ENCODE results near the gene CHRNB1.
"Not testable (repeated sequence)": the region's sequence is repeated elsewhere in the genome, so short reads cannot be mapped to it uniquely, and the experiment has no call there.

Gene CHRNB1

DNA sequence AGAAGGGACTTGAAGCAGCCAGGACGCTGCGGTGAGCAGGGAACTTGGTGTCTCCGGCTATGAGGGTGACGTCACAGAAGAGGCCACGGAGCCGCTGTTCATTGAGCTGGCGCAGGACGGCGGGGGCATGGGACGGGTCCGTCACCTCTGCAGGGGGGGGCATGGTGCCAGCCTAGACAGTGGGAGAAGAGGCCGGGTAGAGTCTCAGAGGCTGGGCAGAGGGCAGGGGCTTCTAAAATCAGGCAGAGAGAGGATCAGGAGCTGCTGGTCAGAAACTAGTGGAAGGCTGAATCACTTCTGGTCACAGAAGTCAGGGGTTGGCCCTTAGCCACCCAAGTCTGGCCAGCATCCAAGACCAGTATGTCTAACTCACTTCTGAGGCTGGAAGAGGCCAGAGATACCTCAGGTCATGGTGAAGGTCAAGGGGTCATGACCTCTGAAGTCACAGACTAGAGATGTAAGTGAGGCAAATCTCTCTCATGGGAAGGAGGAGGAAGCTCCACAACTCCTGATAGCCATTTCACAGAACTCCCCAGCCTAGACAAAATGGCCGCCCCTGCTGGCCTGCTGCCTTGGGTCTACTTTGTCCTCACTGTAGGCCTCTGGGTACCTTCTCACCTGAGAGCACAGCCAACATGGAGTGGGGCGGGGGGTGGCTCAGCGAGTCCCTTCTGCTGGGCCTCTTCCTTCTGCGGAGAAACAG lies 21.9 kb downstream of the CHRNB1 start:
- DNase-seq (ENCODE audit: low read depth in 2 of 2), result no peak

DNA sequence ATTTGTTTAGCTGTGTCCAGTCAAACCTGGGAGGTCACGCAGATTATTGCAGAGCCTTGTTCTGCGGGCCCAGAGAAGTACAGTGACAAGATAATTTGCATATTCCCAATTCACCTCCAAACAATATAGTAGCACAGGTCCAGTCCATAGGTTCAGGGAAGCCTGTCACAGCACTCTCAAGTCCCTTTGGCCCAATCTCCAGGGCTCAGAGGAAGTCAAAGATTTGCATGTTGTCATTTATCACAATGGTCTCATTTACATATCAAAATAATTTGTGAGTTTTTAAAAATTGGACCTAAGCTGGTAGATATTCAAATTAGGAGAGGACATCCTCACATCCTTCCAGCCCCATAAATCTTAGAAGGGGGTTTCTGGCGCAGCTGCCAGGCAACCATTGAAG lies 22.6 kb downstream of the CHRNB1 start:
- no peak for DNase-seq (ENCODE audit: low read depth in 2 of 2)

GRCh38 chr17:7468290-7468689 lies 23.4 kb downstream of the CHRNB1 start:
- DNase-seq (ENCODE audit: low read depth in 2 of 2), result no peak

- DNase-seq (ENCODE audit: low read depth in 2 of 2), result no peak
These were observed 24.0 kb downstream of the CHRNB1 start for GRCh38 chr17:7468804-7469389.

DNA sequence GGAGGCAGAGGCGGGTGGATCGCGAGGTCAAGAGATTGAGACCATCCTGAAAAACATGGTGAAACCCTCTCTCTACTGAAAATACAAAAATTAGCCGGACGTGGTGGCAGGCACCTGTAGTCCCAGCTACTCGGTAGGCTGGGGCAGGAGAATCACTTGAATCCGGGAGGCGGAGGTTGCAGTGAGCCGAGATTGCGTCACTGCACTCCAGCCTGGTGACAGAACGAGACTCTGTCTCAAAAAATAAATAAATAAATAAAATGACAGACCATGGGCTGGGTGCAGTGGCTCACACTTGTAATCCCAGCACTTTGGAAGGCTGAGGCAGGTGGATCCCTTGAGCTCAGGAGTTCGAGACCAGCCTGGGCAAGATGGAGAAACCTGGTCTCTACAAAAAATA lies 25.0 kb downstream of the CHRNB1 start:
- not testable (repeated sequence) for DNase-seq (ENCODE audit: low read depth in 2 of 2)

- DNase-seq (ENCODE audit: low read depth in 2 of 2), result not testable (repeated sequence)
These were observed 25.7 kb downstream of the CHRNB1 start for GRCh38 chr17:7470457-7470973.

DNA sequence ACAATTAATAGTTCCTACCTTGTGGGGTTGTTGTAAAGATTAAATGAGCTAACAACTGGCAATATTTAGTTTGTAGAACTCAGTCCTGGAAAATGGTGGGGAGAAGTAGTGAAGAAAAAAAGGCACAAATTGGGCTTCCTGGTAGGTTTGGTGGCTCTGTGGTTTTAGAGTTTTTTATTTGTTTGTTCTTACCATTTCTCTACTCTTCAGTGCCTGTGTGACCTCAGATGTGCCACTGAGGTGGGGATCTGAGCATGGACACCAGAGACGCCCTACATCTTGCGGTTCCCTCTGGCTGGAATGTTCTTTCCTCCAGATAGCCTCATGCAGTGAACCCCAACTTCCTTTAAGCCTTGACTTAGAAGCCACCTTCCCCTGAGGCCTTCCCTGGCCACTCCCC lies 26.9 kb downstream of the CHRNB1 start:
- DNase-seq (ENCODE audit: low read depth in 2 of 2), result no peak

DNA sequence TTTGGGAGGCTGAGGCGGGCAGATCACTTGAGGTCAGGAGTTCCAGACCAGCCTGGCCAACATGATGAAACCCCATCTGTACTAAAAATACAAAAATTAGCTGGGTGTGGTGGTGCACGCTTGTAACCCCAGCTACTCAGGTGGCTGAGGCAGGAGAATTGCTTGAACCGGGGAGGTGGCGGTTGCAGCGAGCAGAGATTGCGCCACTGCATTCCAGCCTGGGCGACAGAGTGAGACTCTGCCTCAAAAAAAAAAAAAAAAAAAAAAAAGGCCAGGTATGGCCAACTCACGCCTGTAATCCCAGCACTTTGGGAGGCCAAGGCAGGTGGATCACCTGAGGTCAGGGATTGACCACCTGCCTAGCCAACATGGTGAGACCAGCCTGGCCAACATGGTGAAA lies 29.9 kb downstream of the CHRNB1 start:
- DNase-seq (ENCODE audit: low read depth in 2 of 2), result not testable (repeated sequence)

- no peak for DNase-seq (ENCODE audit: low read depth in 2 of 2)
These were observed 31.0 kb downstream of the CHRNB1 start for GRCh38 chr17:7475764-7476422.

- no peak for DNase-seq (ENCODE audit: low read depth in 2 of 2)
These were observed 31.6 kb downstream of the CHRNB1 start for GRCh38 chr17:7476494-7476893.

DNA sequence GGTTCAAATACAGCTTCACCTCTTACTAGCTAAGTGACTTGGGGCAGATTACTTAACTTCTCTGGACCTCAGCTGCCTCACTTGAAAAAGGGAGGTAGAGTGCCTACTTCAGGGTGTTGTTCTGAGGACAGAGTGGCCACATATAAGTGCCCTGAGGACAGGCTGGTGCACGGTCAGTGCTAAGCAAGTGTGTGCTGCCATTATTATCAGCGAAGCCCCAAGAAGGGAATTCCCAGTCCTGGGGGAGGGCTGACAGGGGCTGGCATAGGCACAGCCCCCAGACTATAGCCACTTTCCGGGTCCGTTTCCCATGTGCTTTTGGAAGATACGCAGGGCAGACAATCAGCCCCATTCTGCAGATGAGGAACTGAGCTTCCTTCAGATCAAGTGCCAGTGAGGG lies 32.1 kb downstream of the CHRNB1 start:
- no peak for DNase-seq (ENCODE audit: low read depth in 2 of 2)

GRCh38 chr17:7477392-7478275 lies 32.8 kb downstream of the CHRNB1 start:
- no peak for DNase-seq (ENCODE audit: low read depth in 2 of 2)

DNA sequence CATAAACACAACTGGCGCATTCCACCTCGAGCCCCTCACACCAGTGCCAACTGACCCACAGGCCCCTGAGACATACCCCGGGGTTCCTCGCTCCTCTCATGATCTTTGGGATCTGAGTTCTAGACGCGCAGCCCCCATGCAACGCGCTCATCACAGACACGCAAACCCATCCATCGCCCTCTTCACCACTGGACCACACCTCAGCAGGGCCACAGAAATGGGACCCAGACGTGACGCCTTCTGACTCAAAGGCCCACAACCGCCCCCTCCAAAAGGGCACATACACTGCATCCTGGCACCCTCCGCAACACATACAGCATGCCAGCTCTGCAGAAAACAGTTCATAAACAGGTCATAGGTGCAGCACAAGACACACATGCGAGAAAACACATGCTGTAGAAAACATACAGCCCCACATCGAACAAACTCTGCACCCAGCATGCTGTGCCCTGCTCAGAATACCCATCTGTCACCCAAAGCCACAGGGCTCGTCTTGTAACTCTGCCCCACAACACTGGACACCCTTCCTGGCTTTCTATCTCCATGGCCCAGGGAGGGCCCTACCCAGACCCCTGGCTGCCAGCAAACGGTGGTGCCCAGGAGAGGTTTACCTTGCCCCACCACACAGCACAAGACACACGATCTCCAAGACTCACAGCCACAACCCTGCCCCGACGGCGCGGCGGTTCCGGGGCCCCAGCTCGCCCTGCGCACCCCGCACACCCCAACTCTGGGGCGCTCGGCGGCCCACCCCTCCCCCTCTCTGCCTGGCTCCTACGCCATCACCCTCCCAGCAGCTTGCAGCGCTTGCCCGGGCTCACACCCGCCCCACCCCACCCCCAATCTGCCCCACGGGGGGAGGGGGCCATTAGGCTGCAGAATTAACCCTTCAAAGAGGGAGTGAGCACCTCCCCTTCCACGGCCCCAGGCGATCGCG lies 33.7 kb downstream of the CHRNB1 start:
- peak in 1 of 2 donors; percentile 44 for DNase-seq (ENCODE audit: low read depth in 2 of 2)

DNA sequence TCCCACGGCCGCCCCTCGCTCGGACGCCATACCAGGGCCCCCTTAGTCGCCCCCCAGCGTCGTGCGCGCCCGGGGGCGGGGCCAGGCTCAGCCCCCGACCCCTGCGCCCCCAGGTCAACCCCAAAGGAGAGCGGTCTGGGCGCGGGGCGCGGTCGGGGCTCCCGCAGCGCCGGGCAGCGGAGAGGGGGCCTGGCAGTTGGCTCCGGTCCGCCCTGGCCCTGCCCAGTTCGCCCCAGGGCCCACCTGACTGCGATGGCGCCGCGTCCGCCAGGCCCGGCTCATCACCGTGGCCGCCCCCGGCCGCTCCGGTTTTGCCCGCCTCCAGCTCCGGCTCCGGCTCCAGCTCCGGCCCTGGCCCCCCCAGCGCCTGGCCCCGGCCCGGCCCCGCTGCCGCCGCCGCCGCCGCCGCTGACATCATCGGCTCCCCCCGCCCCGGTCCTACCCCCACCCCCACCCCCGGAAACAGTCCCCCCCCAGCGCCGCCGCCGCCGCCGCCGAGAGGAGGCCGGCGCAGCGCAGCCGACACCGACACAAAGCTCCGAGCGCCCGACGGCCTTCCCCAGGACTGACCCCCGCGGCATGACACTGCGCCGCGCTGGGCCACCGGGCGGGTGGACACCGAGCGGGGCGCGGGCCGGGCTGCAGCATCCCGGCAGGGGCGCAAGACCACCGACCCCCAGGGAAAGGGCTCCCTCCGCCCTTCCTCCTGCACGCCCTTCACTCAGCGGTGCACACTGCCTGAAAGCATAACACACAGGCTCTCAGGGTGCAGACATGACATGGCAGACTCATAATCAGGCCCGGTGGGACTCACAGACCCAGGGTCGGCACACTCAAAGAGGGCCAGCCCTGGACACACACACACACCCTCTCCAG lies 34.6 kb downstream of the CHRNB1 start, which contains the start of gene ZBTB4:
Gene ZBTB4 (minus strand): TSS at position 419 of the 876 bp plus-strand sequence. CDS start 12,830 bp downstream, outside the sequence.
- no peak for DNase-seq (ENCODE audit: low read depth in 2 of 2)

DNA sequence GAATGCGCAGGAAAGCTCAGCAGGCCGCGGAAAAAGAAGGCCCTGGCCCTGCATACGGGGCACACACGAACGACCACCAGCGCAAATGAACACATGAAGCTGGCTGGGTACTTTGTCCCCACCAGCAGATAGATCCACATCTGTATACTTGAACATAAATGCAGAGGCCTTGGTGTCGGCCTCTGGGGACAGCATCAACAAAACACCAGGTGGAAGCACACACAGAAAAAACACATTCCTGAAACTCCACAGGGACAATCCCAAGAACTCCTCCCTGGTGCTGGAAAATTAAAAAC lies 35.2 kb downstream of the CHRNB1 start:
- DNase-seq (ENCODE audit: low read depth in 2 of 2), result no peak

DNA sequence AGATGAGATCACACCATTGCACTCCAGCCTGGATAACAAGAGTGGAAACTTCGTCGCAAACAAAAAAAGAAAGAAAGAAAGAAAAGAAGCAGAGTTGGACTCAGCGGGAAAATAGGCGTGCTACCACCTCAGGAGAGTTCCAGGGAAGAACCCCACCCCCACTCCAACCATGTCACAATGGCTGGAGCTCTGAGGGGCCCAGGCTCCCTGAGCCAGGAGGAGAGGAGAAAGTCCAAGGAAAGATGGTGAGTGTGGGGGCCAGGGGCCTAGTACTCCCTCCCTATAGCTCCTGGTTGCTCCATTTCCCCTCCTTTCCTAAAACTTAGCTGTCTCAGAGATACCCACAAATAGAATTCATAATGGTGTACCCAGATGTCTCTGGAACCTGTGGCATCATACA lies 36.4 kb downstream of the CHRNB1 start, which contains the start of gene SLC35G6:
Gene SLC35G6 (plus strand): TSS at position 172 of the 400 bp plus-strand sequence. CDS start 71 bp downstream, at position 243.
- not testable (repeated sequence) for DNase-seq (ENCODE audit: low read depth in 2 of 2)

DNA sequence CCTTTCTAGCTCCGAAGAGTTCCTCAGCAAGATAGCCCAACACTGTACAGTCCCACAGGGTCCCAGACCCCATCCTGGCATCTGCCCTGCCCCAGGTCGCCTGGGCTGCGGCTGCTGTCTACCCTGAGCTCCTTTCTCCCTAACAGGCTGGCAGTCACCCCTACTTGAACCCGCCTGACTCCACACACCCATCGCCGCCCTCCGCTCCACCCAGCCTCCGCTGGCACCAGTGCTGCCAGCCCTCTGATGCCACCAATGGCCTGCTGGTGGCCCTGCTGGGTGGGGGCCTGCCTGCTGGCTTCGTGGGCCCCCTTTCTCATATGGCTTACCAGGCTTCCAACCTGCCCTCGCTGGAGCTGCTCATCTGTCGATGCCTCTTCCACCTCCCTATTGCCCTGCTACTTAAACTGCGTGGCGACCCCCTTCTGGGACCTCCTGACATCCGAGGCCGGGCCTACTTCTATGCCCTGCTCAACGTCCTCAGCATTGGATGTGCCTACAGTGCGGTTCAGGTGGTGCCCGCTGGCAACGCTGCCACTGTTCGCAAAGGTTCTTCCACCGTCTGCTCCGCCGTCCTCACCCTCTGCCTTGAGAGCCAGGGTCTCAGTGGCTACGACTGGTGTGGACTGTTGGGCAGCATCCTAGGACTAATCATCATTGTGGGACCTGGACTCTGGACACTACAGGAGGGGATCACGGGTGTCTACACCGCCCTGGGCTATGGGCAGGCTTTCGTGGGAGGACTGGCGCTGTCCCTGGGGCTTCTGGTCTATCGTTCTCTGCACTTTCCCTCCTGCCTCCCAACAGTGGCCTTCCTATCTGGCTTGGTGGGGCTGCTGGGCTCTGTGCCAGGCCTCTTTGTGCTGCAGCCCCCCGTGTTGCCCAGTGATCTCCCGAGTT lies 37.2 kb downstream of the CHRNB1 start:
- DNase-seq (ENCODE audit: low read depth in 2 of 2), result not testable (repeated sequence)

- DNase-seq (ENCODE audit: low read depth in 2 of 2), result not testable (repeated sequence)
These were observed 37.9 kb downstream of the CHRNB1 start for GRCh38 chr17:7482742-7483088.

All from stimulated activated CD8-positive, alpha-beta memory T cell treated with anti-CD3 and anti-CD28 coated beads, Interleukin-2, amount 100 ng/mL, for 48 hours (primary cell).